Skeletal muscle cell (primary cell): Measurements from ENCODE around the gene NFASC.

Experiments
- DNase-seq: peaks from one replicate; pipeline ENCODE4 v3.0.0-alpha.2; 2010; ENCODE audit warnings: low read depth
- H3K4me3 ChIP-seq: 2 replicates; pipeline ENCODE4 v1.5.1; 2011; ENCODE audit warnings: low read depth, mild to moderate bottlenecking, control low read depth, low read length, moderate library complexity

The NFASC gene

GRCh38 chr1:204854286-204854685 lies 16.4 kb upstream of the NFASC start:
- H3K4me3 ChIP-seq = no peak overlapping the region
- DNase-seq = no peak

GRCh38 chr1:204858363-204858821 lies 12.3 kb upstream of the NFASC start:
- DNase-seq = no peak
- H3K4me3 ChIP-seq = no peak overlapping the region

GRCh38 chr1:204859861-204860267 lies 10.8 kb upstream of the NFASC start:
- no peak for DNase-seq
- H3K4me3 ChIP-seq = no peak overlapping the region

- no peak for DNase-seq
Measured at GRCh38 chr1:204863024-204863423, 7.6 kb upstream of the NFASC start.

GRCh38 chr1:204863730-204864129 lies 6.9 kb upstream of the NFASC start:
- no peak overlapping the region for H3K4me3 ChIP-seq
- no peak for DNase-seq

More at GRCh38 chr1:204863024-204863423, 7.6 kb upstream of the NFASC start:
- no peak overlapping the region for H3K4me3 ChIP-seq

- DNase-seq = no peak
- no peak overlapping the region for H3K4me3 ChIP-seq
Measured at GRCh38 chr1:204866051-204866596, 4.5 kb upstream of the NFASC start.

- no peak overlapping the region for H3K4me3 ChIP-seq
Measured at GRCh38 chr1:204867203-204867602, 3.5 kb upstream of the NFASC start.

GRCh38 chr1:204867666-204868339 lies 2.9 kb upstream of the NFASC start:
- no peak overlapping the region for H3K4me3 ChIP-seq

More at GRCh38 chr1:204867203-204867602, 3.5 kb upstream of the NFASC start:
- no peak for DNase-seq

GRCh38 chr1:204868340-204868700 lies 2.3 kb upstream of the NFASC start:
- no peak for DNase-seq
- no peak overlapping the region for H3K4me3 ChIP-seq

More at GRCh38 chr1:204867666-204868339, 2.9 kb upstream of the NFASC start:
- no peak for DNase-seq

GRCh38 chr1:204869097-204869496 lies 1.6 kb upstream of the NFASC start:
- H3K4me3 ChIP-seq = no peak overlapping the region
- DNase-seq = no peak

- DNase-seq = no peak
Measured at GRCh38 chr1:204871405-204872037, 859 bp downstream of the NFASC start.

GRCh38 chr1:204872262-204872881 lies 1.7 kb downstream of the NFASC start:
- no peak overlapping the region for H3K4me3 ChIP-seq
- DNase-seq = peak; percentile 38

More at GRCh38 chr1:204871405-204872037, 859 bp downstream of the NFASC start:
- H3K4me3 ChIP-seq = no peak overlapping the region

GRCh38 chr1:204873176-204873575 lies 2.5 kb downstream of the NFASC start:
- no peak for DNase-seq
- no peak overlapping the region for H3K4me3 ChIP-seq

GRCh38 chr1:204873714-204874113 lies 3.1 kb downstream of the NFASC start:
- no peak overlapping the region for H3K4me3 ChIP-seq
- DNase-seq = no peak

GRCh38 chr1:204874274-204874673 lies 3.6 kb downstream of the NFASC start:
- no peak for DNase-seq
- no peak overlapping the region for H3K4me3 ChIP-seq

- DNase-seq = no peak
- H3K4me3 ChIP-seq = no peak overlapping the region
Measured at GRCh38 chr1:204875255-204875654, 4.6 kb downstream of the NFASC start.

GRCh38 chr1:204878621-204879234 lies 8.1 kb downstream of the NFASC start:
- DNase-seq = no peak
- no peak overlapping the region for H3K4me3 ChIP-seq

- DNase-seq = no peak
- no peak overlapping the region for H3K4me3 ChIP-seq
Measured at GRCh38 chr1:204879351-204879750, 8.7 kb downstream of the NFASC start.

- no peak for DNase-seq
- H3K4me3 ChIP-seq = no peak overlapping the region
Measured at GRCh38 chr1:204880906-204881305, 10.2 kb downstream of the NFASC start.

GRCh38 chr1:204882479-204882878 lies 11.8 kb downstream of the NFASC start:
- no peak overlapping the region for H3K4me3 ChIP-seq
- DNase-seq = no peak
